ENCODE data around the gene TTPAL. TPM values are rescaled to one million over a fixed set of nuclear protein-coding genes. Genes with fewer than 3 reads are reported as not detected.

The TTPAL gene
- total RNA-seq: 10 to 100 TPM in 5 of 8 experiments, 1 to 10 TPM in 3; 7.1 to 18.9 (median 11.9) TPM

GRCh38 chr20:44475694-44476560 is at the start of gene TTPAL:
TTPAL (plus strand) TSS chr20:44475874; CDS start chr20:44480000, 4,126 bp downstream.
- in situ Hi-C loops (cut with MboI; ENCODE audit: low pct_unique_long_range_greater_than_20kb in 2 of 9, low sequenced_read_pairs in 9 of 9, unreplicated experiment in 9 of 9): loop anchor here in 2 of 9 experiments (25.0 kb wide), 1 partner anchor 136 kb away; no protein-coding TSS in a partner anchor
- WGBS, 10 experiments: 0 to 40% (median 9%) methylated on average over 1 to 11 of the region's 55 CpGs; no CpG with 5 or more reads in 4 of the 10 experiments
- ATAC-seq (replicated peaks in 6 of 8): peak; percentile 97 to 99 (median 98)
- Histone ChIP-seq H3K4me3 (peak within 1 kb of the TSS; percentile 63 to 98 (median 94)), H3K4me1 (replicated peaks in 1 of 2) (peaks cover 6 to 7% of the 10 kb centered on the region in 2 donors), H3K27ac (peak within 1 kb of the TSS; percentile 96 to 97)

- WGBS, 10 experiments: 20 to 100% (median 70%) methylated on average over 1 to 2 of the region's 2 CpGs; no CpG with 5 or more reads in 2 of the 10 experiments
- in situ Hi-C loops (cut with MboI; ENCODE audit: low pct_unique_long_range_greater_than_20kb in 2 of 9, low sequenced_read_pairs in 9 of 9, unreplicated experiment in 9 of 9): no loop called here
- no peaks in the 10 kb centered on the region for H3K4me1 ChIP-seq (replicated peaks in 1 of 2)
- no peak overlapping the region for H3K4me3 ChIP-seq
- no peak overlapping the region for H3K27ac ChIP-seq
- no peak for ATAC-seq (replicated peaks in 6 of 8)
Observed at GRCh38 chr20:44425923-44426322, 49.8 kb upstream of the TTPAL start.

- 47 to 88% (median 58%) methylated on average over 4 to 10 of the region's 10 CpGs; no CpG with 5 or more reads in 1 of the 10 experiments for WGBS, 10 experiments
- in situ Hi-C loops (cut with MboI; ENCODE audit: low pct_unique_long_range_greater_than_20kb in 2 of 9, low sequenced_read_pairs in 9 of 9, unreplicated experiment in 9 of 9): no loop called here
- no peak overlapping the region for H3K27ac ChIP-seq
Observed at GRCh38 chr20:44426879-44427790, 48.5 kb upstream of the TTPAL start.

GRCh38 chr20:44427804-44428173 is 47.9 kb upstream of the TTPAL start:
- in situ Hi-C loops (cut with MboI; ENCODE audit: low pct_unique_long_range_greater_than_20kb in 2 of 9, low sequenced_read_pairs in 9 of 9, unreplicated experiment in 9 of 9): no loop called here
- no peak overlapping the region for H3K27ac ChIP-seq
- ATAC-seq (replicated peaks in 6 of 8): no peak
- H3K4me3 ChIP-seq: no peak overlapping the region
- no peaks in the 10 kb centered on the region for H3K4me1 ChIP-seq (replicated peaks in 1 of 2)
- 0 to 100% (median 81%) methylated on average over 1 to 3 of the region's 3 CpGs; no CpG with 5 or more reads in 3 of the 10 experiments for WGBS, 10 experiments

More at GRCh38 chr20:44426879-44427790, 48.5 kb upstream of the TTPAL start:
- no peak overlapping the region for H3K4me3 ChIP-seq
- no peak for ATAC-seq (replicated peaks in 6 of 8)
- H3K4me1 ChIP-seq (replicated peaks in 1 of 2): no peaks in the 10 kb centered on the region

- H3K4me3 ChIP-seq: no peak overlapping the region
- in situ Hi-C loops (cut with MboI; ENCODE audit: low pct_unique_long_range_greater_than_20kb in 2 of 9, low sequenced_read_pairs in 9 of 9, unreplicated experiment in 9 of 9): no loop called here
- 17 to 100% (median 85%) methylated on average over 1 to 4 of the region's 8 CpGs; no CpG with 5 or more reads in 6 of the 10 experiments for WGBS, 10 experiments
- H3K27ac ChIP-seq: no peak overlapping the region
- no peaks in the 10 kb centered on the region for H3K4me1 ChIP-seq (replicated peaks in 1 of 2)
- no peak for ATAC-seq (replicated peaks in 6 of 8)
Observed at GRCh38 chr20:44428174-44429016, 47.3 kb upstream of the TTPAL start.

- H3K27ac ChIP-seq: no peak overlapping the region
- in situ Hi-C loops (cut with MboI; ENCODE audit: low pct_unique_long_range_greater_than_20kb in 2 of 9, low sequenced_read_pairs in 9 of 9, unreplicated experiment in 9 of 9): no loop called here
- H3K4me3 ChIP-seq: no peak overlapping the region
- WGBS, 10 experiments: 0 to 80% (median 54%) methylated on average over 1 to 2 of the region's 2 CpGs; no CpG with 5 or more reads in 4 of the 10 experiments
- ATAC-seq (replicated peaks in 6 of 8): no peak
- no peaks in the 10 kb centered on the region for H3K4me1 ChIP-seq (replicated peaks in 1 of 2)
Observed at GRCh38 chr20:44429017-44429339, 46.7 kb upstream of the TTPAL start.

GRCh38 chr20:44429419-44430269 is 46.0 kb upstream of the TTPAL start:
- in situ Hi-C loops (cut with MboI; ENCODE audit: low pct_unique_long_range_greater_than_20kb in 2 of 9, low sequenced_read_pairs in 9 of 9, unreplicated experiment in 9 of 9): no loop called here
- ATAC-seq (replicated peaks in 6 of 8): no peak
- WGBS, 10 experiments: 13 to 83% (median 52%) methylated on average over 1 to 4 of the region's 17 CpGs; no CpG with 5 or more reads in 6 of the 10 experiments
- no peaks in the 10 kb centered on the region for H3K4me1 ChIP-seq (replicated peaks in 1 of 2)
- H3K4me3 ChIP-seq: no peak overlapping the region
- no peak overlapping the region for H3K27ac ChIP-seq

- no peaks in the 10 kb centered on the region for H3K4me1 ChIP-seq (replicated peaks in 1 of 2)
- in situ Hi-C loops (cut with MboI; ENCODE audit: low pct_unique_long_range_greater_than_20kb in 2 of 9, low sequenced_read_pairs in 9 of 9, unreplicated experiment in 9 of 9): no loop called here
- WGBS, 10 experiments: 60 to 100% (median 80%) methylated on average over 1 to 5 of the region's 7 CpGs; no CpG with 5 or more reads in 2 of the 10 experiments
- no peak overlapping the region for H3K27ac ChIP-seq
- no peak for ATAC-seq (replicated peaks in 6 of 8)
- no peak overlapping the region for H3K4me3 ChIP-seq
Observed at GRCh38 chr20:44430270-44431065, 45.2 kb upstream of the TTPAL start.

- H3K4me3 ChIP-seq: no peak overlapping the region
- in situ Hi-C loops (cut with MboI; ENCODE audit: low pct_unique_long_range_greater_than_20kb in 2 of 9, low sequenced_read_pairs in 9 of 9, unreplicated experiment in 9 of 9): no loop called here
- H3K4me1 ChIP-seq (replicated peaks in 1 of 2): no peaks in the 10 kb centered on the region
- ATAC-seq (replicated peaks in 6 of 8): no peak
- 60 to 90% (median 69%) methylated on average over 1 to 2 of the region's 4 CpGs; no CpG with 5 or more reads in 6 of the 10 experiments for WGBS, 10 experiments
- H3K27ac ChIP-seq: no peak overlapping the region
Observed at GRCh38 chr20:44431118-44431501, 44.6 kb upstream of the TTPAL start.

GRCh38 chr20:44431502-44432234 is 44.0 kb upstream of the TTPAL start:
- H3K4me1 ChIP-seq (replicated peaks in 1 of 2): no peaks in the 10 kb centered on the region
- no peak overlapping the region for H3K27ac ChIP-seq
- in situ Hi-C loops (cut with MboI; ENCODE audit: low pct_unique_long_range_greater_than_20kb in 2 of 9, low sequenced_read_pairs in 9 of 9, unreplicated experiment in 9 of 9): no loop called here
- WGBS, 10 experiments: 40 to 100% (median 80%) methylated on average over 1 to 3 of the region's 11 CpGs; no CpG with 5 or more reads in 1 of the 10 experiments
- ATAC-seq (replicated peaks in 6 of 8): no peak
- H3K4me3 ChIP-seq: no peak overlapping the region
